Measurements from ENCODE around the gene VWA5B2.

VWA5B2 gene

DNA sequence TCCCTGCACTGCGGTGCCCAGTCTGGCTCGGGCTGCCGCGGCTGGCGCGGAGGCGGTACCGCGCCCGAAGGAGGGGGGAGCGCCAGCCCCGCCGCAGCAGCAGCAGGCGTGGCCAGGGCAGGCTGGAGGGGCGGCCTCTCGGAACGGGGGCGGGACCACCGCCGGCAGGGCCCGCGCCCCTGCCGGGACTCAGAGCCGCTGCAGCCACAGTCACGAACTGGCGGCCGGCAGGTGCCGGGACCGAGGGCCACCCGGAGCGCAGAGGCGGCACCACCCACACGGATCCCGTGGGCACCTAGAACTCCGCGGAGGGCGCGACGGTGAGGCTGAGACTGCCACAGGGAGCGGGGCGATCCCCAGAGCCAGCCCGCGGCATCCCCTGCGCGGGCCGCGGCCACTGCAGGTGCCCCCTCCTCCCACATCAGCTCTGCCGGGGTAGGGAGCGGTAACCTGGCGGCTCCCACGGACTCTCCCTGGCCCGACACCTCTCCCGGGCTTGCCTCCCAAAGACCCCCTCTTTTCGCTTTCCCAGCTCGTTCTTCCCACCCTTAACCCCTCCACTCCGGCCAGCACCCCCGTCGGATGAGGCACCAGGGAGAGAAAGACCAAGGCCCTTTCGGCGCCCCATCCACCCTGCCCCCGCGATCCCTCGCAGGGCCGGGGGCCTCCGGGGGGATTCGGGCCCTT, at the start of gene VWA5B2:
Gene VWA5B2 (plus strand): TSS at position 192 of the 687 bp plus-strand sequence. CDS start 944 bp downstream, outside the sequence.
- Mint-ChIP-seq H3K27ac (no peak within 1 kb of the TSS), H3K36me3 (ENCODE audit: low read depth) (no peaks in the 10 kb centered on the region), H3K4me1 (ENCODE audit: low read depth) (peaks cover 8% of the 10 kb centered on the region), H3K4me3 (peak within 1 kb of the TSS; percentile 56), H3K9me3 (no peaks in the 10 kb centered on the region), H3K27me3 (peaks cover 83% of the 10 kb centered on the region)
- intact Hi-C loops (cut with micrococcal nuclease), result no loop called here

DNA sequence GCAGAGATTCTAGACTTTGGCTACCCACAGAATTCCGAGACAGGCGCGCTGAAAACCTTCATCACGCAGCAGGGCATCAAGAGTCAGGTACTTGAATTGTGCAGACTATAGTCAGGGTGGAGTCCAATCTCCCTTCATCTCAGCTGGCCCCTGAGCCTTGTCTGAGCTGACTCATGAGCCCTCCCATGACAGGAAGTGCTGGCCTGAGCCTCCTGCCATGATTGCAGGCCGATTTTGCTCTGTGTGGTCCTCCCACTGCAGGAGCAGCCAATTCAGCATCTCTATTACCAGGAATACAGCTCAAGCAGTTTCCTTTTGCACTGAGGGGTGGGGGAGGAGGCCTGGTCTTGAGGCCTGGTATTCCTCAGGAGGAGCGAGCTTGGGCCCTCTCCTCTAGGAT, 49.2 kb upstream of the VWA5B2 start:
- peak overlapping the region; percentile 99 for H3K4me3 Mint-ChIP-seq
- peaks cover 100% of the 10 kb centered on the region for H3K36me3 Mint-ChIP-seq (ENCODE audit: low read depth)
- peaks cover 82% of the 10 kb centered on the region for H3K4me1 Mint-ChIP-seq (ENCODE audit: low read depth)
- no peaks in the 10 kb centered on the region for H3K27me3 Mint-ChIP-seq
- intact Hi-C loops (cut with micrococcal nuclease), result no loop called here
- H3K9me3 Mint-ChIP-seq, result no peaks in the 10 kb centered on the region
- H3K27ac Mint-ChIP-seq, result peak overlapping the region; percentile 98

GRCh38 chr3:184181596-184181995, 47.8 kb upstream of the VWA5B2 start:
- no peaks in the 10 kb centered on the region for H3K27me3 Mint-ChIP-seq
- H3K36me3 Mint-ChIP-seq (ENCODE audit: low read depth), result peaks cover 98% of the 10 kb centered on the region
- intact Hi-C loops (cut with micrococcal nuclease), result no loop called here
- H3K4me3 Mint-ChIP-seq, result no peak overlapping the region
- no peaks in the 10 kb centered on the region for H3K9me3 Mint-ChIP-seq
- H3K4me1 Mint-ChIP-seq (ENCODE audit: low read depth), result peaks cover 86% of the 10 kb centered on the region
- peak overlapping the region; percentile 98 for H3K27ac Mint-ChIP-seq

GRCh38 chr3:184183679-184184078, 45.7 kb upstream of the VWA5B2 start:
- H3K4me3 Mint-ChIP-seq, result no peak overlapping the region
- H3K27me3 Mint-ChIP-seq, result no peaks in the 10 kb centered on the region
- intact Hi-C loops (cut with micrococcal nuclease), result no loop called here
- peak overlapping the region; percentile 94 for H3K27ac Mint-ChIP-seq
- peaks cover 97% of the 10 kb centered on the region for H3K36me3 Mint-ChIP-seq (ENCODE audit: low read depth)
- peaks cover 86% of the 10 kb centered on the region for H3K4me1 Mint-ChIP-seq (ENCODE audit: low read depth)
- H3K9me3 Mint-ChIP-seq, result no peaks in the 10 kb centered on the region

DNA sequence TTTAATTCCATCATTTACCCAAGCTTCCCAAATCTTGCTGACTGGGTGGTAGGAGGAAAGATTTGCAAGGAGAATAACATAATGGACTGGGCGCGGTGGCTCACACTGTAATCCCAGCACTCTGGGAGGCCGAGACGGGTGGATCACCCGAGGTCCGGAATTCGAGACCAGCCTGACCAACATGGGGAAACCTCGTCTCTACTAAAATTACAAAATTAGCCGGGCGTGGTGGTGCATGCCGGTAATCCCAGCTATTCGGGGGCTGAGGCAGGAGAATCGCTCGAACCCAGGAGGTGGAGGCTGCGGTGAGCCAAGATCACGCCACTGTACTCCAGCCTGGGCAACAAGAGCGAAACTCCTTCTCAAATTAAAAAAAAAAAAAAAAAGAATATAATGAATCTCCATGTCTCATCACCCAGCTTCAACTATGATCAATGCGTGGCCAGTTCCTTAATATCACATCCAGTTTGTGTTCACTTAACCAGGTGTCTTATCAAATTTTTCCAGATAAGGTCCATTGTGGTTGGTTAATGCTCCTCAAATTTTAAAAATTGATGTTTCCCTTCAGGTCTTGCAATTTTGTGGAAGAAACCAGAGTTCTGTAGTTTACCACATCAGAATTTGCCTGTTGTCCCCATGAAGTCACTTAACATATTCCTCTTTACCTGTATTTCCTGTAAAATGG, 44.7 kb upstream of the VWA5B2 start:
- peak overlapping the region; percentile 96 for H3K4me3 Mint-ChIP-seq
- H3K36me3 Mint-ChIP-seq (ENCODE audit: low read depth), result peaks cover 97% of the 10 kb centered on the region
- H3K27me3 Mint-ChIP-seq, result no peaks in the 10 kb centered on the region
- peaks cover 86% of the 10 kb centered on the region for H3K4me1 Mint-ChIP-seq (ENCODE audit: low read depth)
- no peaks in the 10 kb centered on the region for H3K9me3 Mint-ChIP-seq
- intact Hi-C loops (cut with micrococcal nuclease), result loop anchor here (1.0 to 5.0 kb wide), 2 partner anchors 7 to 113 kb away; partner anchors contain the start of gene PSMD2
- peak overlapping the region; percentile 94 for H3K27ac Mint-ChIP-seq

- Mint-ChIP-seq H3K9me3 (no peaks in the 10 kb centered on the region), H3K4me1 (ENCODE audit: low read depth) (peaks cover 77% of the 10 kb centered on the region), H3K36me3 (ENCODE audit: low read depth) (peaks cover 97% of the 10 kb centered on the region), H3K27ac (peak overlapping the region; percentile 94), H3K27me3 (no peaks in the 10 kb centered on the region), H3K4me3 (peak overlapping the region; percentile 96)
- intact Hi-C loops (cut with micrococcal nuclease), result loop anchor here (1.0 to 5.0 kb wide), 4 partner anchors 8 to 112 kb away; partner anchors contain the start of genes AP2M1, EIF2B5 and PSMD2
Observed at GRCh38 chr3:184185461-184186183, 43.8 kb upstream of the VWA5B2 start.

GRCh38 chr3:184186184-184186901, 43.0 kb upstream of the VWA5B2 start, which contains the start of gene ABCF3:
ABCF3 (plus strand) TSS chr3:184186199; CDS start chr3:184186208, 9 bp downstream.
- no peaks in the 10 kb centered on the region for H3K9me3 Mint-ChIP-seq
- H3K27me3 Mint-ChIP-seq, result no peaks in the 10 kb centered on the region
- H3K36me3 Mint-ChIP-seq (ENCODE audit: low read depth), result peaks cover 97% of the 10 kb centered on the region
- peak within 1 kb of the TSS; percentile 96 for H3K4me3 Mint-ChIP-seq
- H3K4me1 Mint-ChIP-seq (ENCODE audit: low read depth), result peaks cover 71% of the 10 kb centered on the region
- intact Hi-C loops (cut with micrococcal nuclease), result loop anchor here (1.0 to 5.0 kb wide), 3 partner anchors 12 to 111 kb away; partner anchors contain the start of genes AP2M1, EIF2B5 and PSMD2
- H3K27ac Mint-ChIP-seq, result peak within 1 kb of the TSS; percentile 94

DNA sequence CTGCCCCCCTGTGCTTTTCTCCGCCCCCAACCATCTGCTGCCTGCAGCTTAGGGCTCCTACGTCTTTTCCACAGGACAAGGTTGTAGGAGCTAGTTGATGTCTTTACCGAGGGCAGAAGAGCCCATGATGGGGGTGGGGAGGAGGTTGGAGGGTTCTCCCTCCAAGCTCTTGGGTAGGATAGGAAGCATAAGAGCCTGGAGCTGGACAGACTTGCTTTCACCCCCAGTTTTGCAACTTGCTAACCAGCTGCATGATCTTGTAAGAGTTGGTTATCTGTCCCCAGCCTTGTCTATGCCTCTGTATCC, 42.5 kb upstream of the VWA5B2 start:
- H3K4me1 Mint-ChIP-seq (ENCODE audit: low read depth), result peaks cover 65% of the 10 kb centered on the region
- intact Hi-C loops (cut with micrococcal nuclease), result loop anchor here (1.0 to 5.0 kb wide), 3 partner anchors 13 to 110 kb away; partner anchors contain the start of genes AP2M1, EIF2B5 and PSMD2
- no peaks in the 10 kb centered on the region for H3K27me3 Mint-ChIP-seq
- peaks cover 97% of the 10 kb centered on the region for H3K36me3 Mint-ChIP-seq (ENCODE audit: low read depth)
- peak overlapping the region; percentile 94 for H3K27ac Mint-ChIP-seq
- H3K4me3 Mint-ChIP-seq, result peak overlapping the region; percentile 96
- no peaks in the 10 kb centered on the region for H3K9me3 Mint-ChIP-seq

DNA sequence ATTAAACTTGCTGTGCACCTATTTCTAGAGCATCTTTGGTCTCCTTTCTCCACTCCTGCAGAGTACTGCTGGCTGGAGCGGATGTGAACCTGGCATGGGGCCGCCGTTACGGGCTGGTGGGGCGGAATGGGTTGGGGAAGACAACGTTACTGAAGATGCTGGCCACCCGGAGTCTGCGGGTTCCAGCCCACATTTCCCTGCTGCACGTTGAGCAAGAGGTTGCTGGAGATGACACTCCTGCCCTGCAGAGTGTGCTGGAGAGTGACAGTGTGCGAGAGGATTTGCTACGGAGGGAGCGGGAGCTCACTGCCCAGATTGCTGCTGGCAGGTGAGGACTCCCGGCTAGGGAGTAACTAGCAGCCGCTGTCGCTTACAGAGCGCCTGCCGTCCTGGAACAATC, 41.3 kb upstream of the VWA5B2 start:
- H3K4me1 Mint-ChIP-seq (ENCODE audit: low read depth), result peaks cover 58% of the 10 kb centered on the region
- no peak overlapping the region for H3K27ac Mint-ChIP-seq
- H3K27me3 Mint-ChIP-seq, result no peaks in the 10 kb centered on the region
- H3K36me3 Mint-ChIP-seq (ENCODE audit: low read depth), result peaks cover 97% of the 10 kb centered on the region
- no peak overlapping the region for H3K4me3 Mint-ChIP-seq
- no peaks in the 10 kb centered on the region for H3K9me3 Mint-ChIP-seq
- intact Hi-C loops (cut with micrococcal nuclease), result loop anchor here (5.0 kb wide), 1 partner anchor 109 kb away; the partner anchor contains the start of gene PSMD2

GRCh38 chr3:184189421-184189820, 40.0 kb upstream of the VWA5B2 start:
- H3K4me3 Mint-ChIP-seq, result no peak overlapping the region
- intact Hi-C loops (cut with micrococcal nuclease), result loop anchor here (5.0 kb wide), 1 partner anchor 108 kb away; the partner anchor contains the start of gene PSMD2

GRCh38 chr3:184192889-184193288, 36.5 kb upstream of the VWA5B2 start:
- peaks cover 85% of the 10 kb centered on the region for H3K36me3 Mint-ChIP-seq (ENCODE audit: low read depth)
- no peaks in the 10 kb centered on the region for H3K27me3 Mint-ChIP-seq
- H3K4me3 Mint-ChIP-seq, result no peak overlapping the region
- H3K4me1 Mint-ChIP-seq (ENCODE audit: low read depth), result peaks cover 18% of the 10 kb centered on the region
- H3K27ac Mint-ChIP-seq, result no peak overlapping the region
- intact Hi-C loops (cut with micrococcal nuclease), result no loop called here
- no peaks in the 10 kb centered on the region for H3K9me3 Mint-ChIP-seq

More at GRCh38 chr3:184189421-184189820, 40.0 kb upstream of the VWA5B2 start:
- Mint-ChIP-seq H3K27ac (no peak overlapping the region), H3K36me3 (ENCODE audit: low read depth) (peaks cover 97% of the 10 kb centered on the region), H3K4me1 (ENCODE audit: low read depth) (peaks cover 45% of the 10 kb centered on the region), H3K27me3 (no peaks in the 10 kb centered on the region), H3K9me3 (no peaks in the 10 kb centered on the region)

GRCh38 chr3:184193991-184194539, 35.3 kb upstream of the VWA5B2 start:
- Mint-ChIP-seq H3K36me3 (ENCODE audit: low read depth) (peaks cover 73% of the 10 kb centered on the region), H3K4me1 (ENCODE audit: low read depth) (peaks cover 6% of the 10 kb centered on the region), H3K27ac (no peak overlapping the region), H3K4me3 (no peak overlapping the region), H3K27me3 (no peaks in the 10 kb centered on the region), H3K9me3 (no peaks in the 10 kb centered on the region)
- intact Hi-C loops (cut with micrococcal nuclease), result no loop called here

DNA sequence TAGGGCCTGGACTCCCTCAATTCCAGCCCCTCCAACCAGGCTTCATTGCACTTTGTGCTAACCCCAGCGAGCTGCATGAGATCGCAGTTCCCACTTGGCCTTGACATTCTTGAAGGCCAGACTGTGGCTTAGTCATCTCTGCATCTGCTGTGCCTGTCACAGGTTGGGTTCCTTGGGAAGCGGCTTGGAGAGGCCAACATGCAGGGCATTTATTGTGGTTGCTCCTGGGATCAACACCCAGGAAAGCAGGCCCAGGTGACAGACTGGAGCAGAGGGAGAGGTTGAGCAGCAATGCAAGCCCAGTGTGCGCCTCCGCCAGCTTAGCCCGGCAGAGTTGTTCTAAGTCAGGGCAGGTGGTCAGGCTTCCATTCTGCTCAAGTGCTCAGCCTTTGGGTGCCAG, 32.8 kb upstream of the VWA5B2 start:
- no peaks in the 10 kb centered on the region for H3K4me1 Mint-ChIP-seq (ENCODE audit: low read depth)
- H3K9me3 Mint-ChIP-seq, result no peaks in the 10 kb centered on the region
- H3K27me3 Mint-ChIP-seq, result no peaks in the 10 kb centered on the region
- H3K4me3 Mint-ChIP-seq, result no peak overlapping the region
- intact Hi-C loops (cut with micrococcal nuclease), result no loop called here
- H3K27ac Mint-ChIP-seq, result no peak overlapping the region
- H3K36me3 Mint-ChIP-seq (ENCODE audit: low read depth), result peaks cover 48% of the 10 kb centered on the region

Measured in dendritic cell treated with granulocyte-macrophage colony-stimulating factor and Interleukin-4, amounts not matched to agents 40 ng/mL and 50 ng/mL, for 4 days (primary cell).